Neural crest cell (in vitro differentiated cells): Measurements from ENCODE around the gene IQCN. TPM values are rescaled to one million over a fixed set of nuclear protein-coding genes. Genes with fewer than 3 reads are reported as not detected.

Experiments
- DNase-seq: peaks from one replicate; pipeline ENCODE4 v3.0.0; 2021; ENCODE audit warnings: low read depth, mixed read lengths, low spot score
- H3K27ac Mint-ChIP-seq: one replicate; pipeline ENCODE4 v1.8.0; 2021; ENCODE audit warnings: mild to moderate bottlenecking, mixed read lengths; ENCODE audit not compliant: unreplicated experiment
- H3K27me3 Mint-ChIP-seq: 2 replicates; pipeline ENCODE4 v1.8.0; 2021; ENCODE audit warnings: low read depth, mild to moderate bottlenecking, mixed read lengths
- H3K36me3 Mint-ChIP-seq: 2 replicates; pipeline ENCODE4 v1.8.0; 2021; ENCODE audit warnings: low read depth, mild to moderate bottlenecking, mixed read lengths
- H3K4me1 Mint-ChIP-seq: 2 replicates; pipeline ENCODE4 v1.8.0; 2021; ENCODE audit warnings: mixed read lengths
- H3K4me3 Mint-ChIP-seq: one replicate; pipeline ENCODE4 v1.8.0; 2021; ENCODE audit warnings: mild to moderate bottlenecking, mixed read lengths
- H3K9me3 Mint-ChIP-seq: 2 replicates; pipeline ENCODE4 v1.8.0; 2021; ENCODE audit warnings: mixed read lengths
- CTCF ChIP-seq: fragments of 200-600 bp; sonication (generic); conservative IDR thresholded peaks from 2 replicates; pipeline ENCODE4 v1.5.0; 2021; ENCODE audit warnings: antibody characterized with exemption, mild to moderate bottlenecking
- total RNA-seq: library from RNA; stranded (reverse); gene quantifications from 2 replicates; pipeline ENCODE4 v1.2.1, GENCODE V29; 2021

The IQCN gene
- total RNA-seq, 1 donor from 2014 or later, result 2.2 TPM

GRCh38 chr19:18239303-18239702 is 34.9 kb downstream of the IQCN start:
- no peak for DNase-seq
- Mint-ChIP-seq H3K9me3 (no peaks in the 10 kb centered on the region), H3K27me3 (peaks cover 55% of the 10 kb centered on the region)

GRCh38 chr19:18234194-18234593 is 40.1 kb downstream of the IQCN start:
- DNase-seq, result no peak
- H3K4me3 Mint-ChIP-seq, result no peak overlapping the region
- TF ChIP-seq CTCF, result no peak
- peaks cover 80% of the 10 kb centered on the region for H3K27me3 Mint-ChIP-seq
- H3K27ac Mint-ChIP-seq, result no peak overlapping the region
- no peaks in the 10 kb centered on the region for H3K9me3 Mint-ChIP-seq
- no peaks in the 10 kb centered on the region for H3K36me3 Mint-ChIP-seq
- H3K4me1 Mint-ChIP-seq, result peaks cover 6% of the 10 kb centered on the region

More at GRCh38 chr19:18239303-18239702, 34.9 kb downstream of the IQCN start:
- Mint-ChIP-seq H3K27ac (no peak overlapping the region), H3K36me3 (no peaks in the 10 kb centered on the region), H3K4me3 (no peak overlapping the region), H3K4me1 (no peaks in the 10 kb centered on the region)
- no peak for TF ChIP-seq CTCF

GRCh38 chr19:18233224-18233825 is 40.9 kb downstream of the IQCN start:
- Mint-ChIP-seq H3K9me3 (no peaks in the 10 kb centered on the region), H3K27me3 (peaks cover 75% of the 10 kb centered on the region), H3K4me3 (no peak overlapping the region), H3K36me3 (no peaks in the 10 kb centered on the region), H3K27ac (no peak overlapping the region), H3K4me1 (peaks cover 6% of the 10 kb centered on the region)
- no peak for TF ChIP-seq CTCF
- peak; percentile 77 for DNase-seq

GRCh38 chr19:18232540-18233223 is 41.6 kb downstream of the IQCN start:
- peaks cover 81% of the 10 kb centered on the region for H3K27me3 Mint-ChIP-seq
- H3K4me1 Mint-ChIP-seq, result peaks cover 6% of the 10 kb centered on the region
- no peak overlapping the region for H3K27ac Mint-ChIP-seq
- TF ChIP-seq CTCF, result peak; percentile 43
- H3K9me3 Mint-ChIP-seq, result no peaks in the 10 kb centered on the region
- no peaks in the 10 kb centered on the region for H3K36me3 Mint-ChIP-seq
- DNase-seq, result no peak
- peak overlapping the region; percentile 57 for H3K4me3 Mint-ChIP-seq

GRCh38 chr19:18231775-18232174 is 42.5 kb downstream of the IQCN start:
- Mint-ChIP-seq H3K27me3 (peaks cover 85% of the 10 kb centered on the region), H3K4me3 (no peak overlapping the region)
- no peak for DNase-seq

More at GRCh38 chr19:18231775-18232174, 42.5 kb downstream of the IQCN start:
- H3K27ac Mint-ChIP-seq, result no peak overlapping the region
- peaks cover 6% of the 10 kb centered on the region for H3K4me1 Mint-ChIP-seq
- TF ChIP-seq CTCF, result no peak
- no peaks in the 10 kb centered on the region for H3K9me3 Mint-ChIP-seq
- no peaks in the 10 kb centered on the region for H3K36me3 Mint-ChIP-seq
